Smooth muscle cell of bladder (primary cell): Measurements from ENCODE around the gene CEP70. TPM values are rescaled to one million over a fixed set of nuclear protein-coding genes. Genes with fewer than 3 reads are reported as not detected.

Experiments
- total RNA-seq: library from RNA; depleted of rRNA; stranded (reverse); fragments of >200 nt; gene quantifications from 2 replicates; pipeline ENCODE4 v1.2.3, GENCODE V29; 2014

The CEP70 gene, protein sequence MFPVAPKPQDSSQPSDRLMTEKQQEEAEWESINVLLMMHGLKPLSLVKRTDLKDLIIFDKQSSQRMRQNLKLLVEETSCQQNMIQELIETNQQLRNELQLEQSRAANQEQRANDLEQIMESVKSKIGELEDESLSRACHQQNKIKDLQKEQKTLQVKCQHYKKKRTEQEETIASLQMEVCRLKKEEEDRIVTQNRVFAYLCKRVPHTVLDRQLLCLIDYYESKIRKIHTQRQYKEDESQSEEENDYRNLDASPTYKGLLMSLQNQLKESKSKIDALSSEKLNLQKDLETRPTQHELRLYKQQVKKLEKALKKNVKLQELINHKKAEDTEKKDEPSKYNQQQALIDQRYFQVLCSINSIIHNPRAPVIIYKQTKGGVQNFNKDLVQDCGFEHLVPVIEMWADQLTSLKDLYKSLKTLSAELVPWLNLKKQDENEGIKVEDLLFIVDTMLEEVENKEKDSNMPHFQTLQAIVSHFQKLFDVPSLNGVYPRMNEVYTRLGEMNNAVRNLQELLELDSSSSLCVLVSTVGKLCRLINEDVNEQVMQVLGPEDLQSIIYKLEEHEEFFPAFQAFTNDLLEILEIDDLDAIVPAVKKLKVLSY
- total RNA-seq: 19.5 and 22.2 TPM in 2 replicates

DNA sequence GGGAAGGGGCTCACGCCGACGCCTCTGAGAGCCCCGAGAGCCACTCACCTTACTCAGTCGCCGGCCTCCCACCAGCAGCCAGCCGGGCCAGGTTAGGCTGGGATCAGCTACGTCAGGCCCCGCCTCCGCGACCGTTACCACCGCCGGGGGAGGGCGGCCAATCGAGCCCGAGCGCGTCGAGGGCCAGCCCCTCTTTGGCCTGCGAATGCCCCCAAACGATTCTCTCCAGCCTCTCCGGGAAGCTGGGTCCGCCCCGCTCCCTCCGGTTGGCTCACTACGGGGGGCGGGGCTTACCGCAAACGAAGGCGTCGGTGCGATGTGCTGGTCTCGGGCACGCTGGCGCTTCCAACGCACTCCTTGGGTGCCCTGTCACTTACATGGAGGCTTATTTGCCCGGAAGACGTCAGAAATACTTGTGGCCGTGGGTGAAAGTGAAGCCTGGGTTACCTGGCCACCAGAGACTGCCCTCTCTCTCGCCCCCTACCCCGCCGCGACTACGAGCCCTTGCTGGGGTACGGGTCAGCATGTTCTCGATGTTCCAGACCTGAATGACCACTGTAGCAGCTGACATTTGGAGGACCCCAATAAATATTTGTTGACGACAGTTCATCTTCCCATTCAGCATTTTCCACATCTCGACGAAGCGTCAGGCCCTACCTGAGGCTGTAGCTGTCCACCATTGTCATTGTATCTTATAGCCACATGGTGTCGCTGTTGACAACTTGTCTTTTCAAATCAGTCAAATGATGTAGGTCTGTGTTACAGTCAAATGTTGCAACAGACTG, at the start of gene CEP70:
Gene CEP70 (minus strand): TSS at position 111 of the 785 bp plus-strand sequence. CDS start 21,333 bp downstream, outside the sequence.

DNA sequence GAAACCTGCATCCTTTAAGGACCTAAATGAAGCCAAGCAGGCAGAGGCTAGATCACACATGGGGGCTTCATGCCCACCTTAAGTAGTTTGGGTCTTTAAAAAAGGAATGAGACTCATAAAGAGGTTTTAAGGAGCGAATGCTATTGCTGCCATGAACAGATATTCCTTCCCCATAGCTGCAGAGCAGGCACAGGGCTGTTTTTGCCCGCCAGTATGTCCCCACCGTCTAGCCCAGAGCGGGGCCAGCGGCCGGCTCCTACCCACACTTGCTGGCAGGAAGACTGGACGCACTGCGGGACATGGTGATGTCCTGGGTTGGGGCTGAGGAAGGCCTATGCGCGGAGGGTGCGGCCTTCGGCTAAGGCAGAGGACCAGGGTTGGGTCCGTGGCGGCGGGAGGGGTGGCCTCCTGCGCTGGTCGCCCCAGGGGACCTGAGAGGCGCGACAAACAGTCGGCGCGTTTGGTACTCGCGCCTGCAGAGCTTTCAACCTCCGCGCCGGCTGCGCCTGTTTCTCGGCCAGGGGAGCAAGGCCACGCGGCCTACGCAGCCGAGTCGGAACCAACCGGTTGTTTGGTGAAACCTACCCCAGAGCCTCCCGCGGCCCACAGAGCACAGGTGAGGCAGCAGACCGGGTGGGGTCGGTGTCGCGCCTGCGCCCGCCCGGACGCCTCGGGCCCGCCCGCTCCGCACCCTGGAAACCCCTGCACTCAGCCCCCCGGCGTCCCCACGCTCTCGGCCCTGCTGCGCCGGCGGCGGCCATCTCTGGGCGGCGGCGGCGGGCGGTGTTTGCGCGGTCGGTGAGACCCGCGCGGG, 14.5 kb upstream of the CEP70 start, which contains the start of gene FAIM:
Gene FAIM (plus strand): TSS at position 450 of the 814 bp plus-strand sequence. CDS start 10,956 bp downstream, outside the sequence.

Other genes with a start within 250 kb of the CEP70 start
- gene MRAS, start 245.7 kb downstream of the CEP70 start, total RNA-seq: 37.0 and 67.5 TPM in 2 replicates
- gene ESYT3, start 159.6 kb downstream of the CEP70 start, total RNA-seq: 0.28 and 0.83 TPM in 2 replicates
- 8.0 and 8.1 TPM in 2 replicates for gene FAIM, start 14.5 kb upstream of the CEP70 start, total RNA-seq
- 6.4 and 7.1 TPM in 2 replicates for gene PIK3CB, start 240.7 kb upstream of the CEP70 start, total RNA-seq